HepG2 (cell line): Measurements from ENCODE around the gene NEGR1. TPM values are rescaled to one million over a fixed set of nuclear protein-coding genes. Genes with fewer than 3 reads are reported as not detected.

ENCODE experiments used
- ATAC-seq: fragments of 200-7000 bp; cut with Tn5 transposase; 3 replicates; pipeline ENCODE4 v1.9.1; 2020; ENCODE audit warnings: mild to moderate bottlenecking, moderate library complexity
- BruUV-seq: library from RNA; stranded (reverse); fragments of 400-500 nt; replicated peaks from 2 replicates; lab custom pipeline; 2021; lab: Mats Ljungman, UMichigan
- CTCF ChIA-PET: fragments of 300-600 bp; formaldehyde crosslinking; extraction: SDS; loops from one replicate; lab custom pipeline; 2021; ENCODE audit warnings: low total read pairs, inconsistent platforms, low intra/inter-chr PET ratio; lab: Yijun Ruan, JAX
- POLR2A ChIA-PET: fragments of 350-600 bp; sonication (Branson Sonifier 250); formaldehyde crosslinking; loops from one replicate; lab custom pipeline; 2020; ENCODE audit warnings: antibody characterized with exemption, inconsistent platforms; lab: Yijun Ruan, JAX
- DNase-seq: peaks from one replicate; pipeline ENCODE4 v3.0.0-alpha.2; 2015; ENCODE audit warnings: low spot score
- FAIRE-seq: peaks from 3 replicates; lab custom pipeline; 2011; peaks lifted over from hg19 to GRCh38; lab: Jason Lieb, UNC
- H2AFZ ChIP-seq: one replicate; pipeline ENCODE4 v1.6.1; 2011; ENCODE audit warnings: low read length, inconsistent platforms
- H3K27ac ChIP-seq: fragments of 300-600 bp; 3 replicates; pipeline ENCODE4 v1.8.0; 2011; ENCODE audit warnings: mixed run types, mild to moderate bottlenecking, mixed read lengths, low read length, inconsistent platforms; ENCODE audit not compliant: insufficient read depth; ENCODE audit errors: extremely low read length
- H3K27me3 ChIP-seq, 2 experiments: fragments of 200-600 bp in 1 of 2; 2 replicates in 1 of 2; 3 replicates in 1 of 2; pipeline versions ENCODE4 v1.6.0 to v1.8.0; 2011; ENCODE audit warnings: low read length in 2 of 2, mild to moderate bottlenecking in 2 of 2, moderate library complexity in 2 of 2, inconsistent platforms in 1 of 2; ENCODE audit not compliant: insufficient read depth in 2 of 2, control insufficient read depth in 1 of 2
- H3K36me3 ChIP-seq, 2 experiments: fragments of 200-600 bp in 1 of 2; replicated peaks in 1 of 2; 2 replicates in 1 of 2; 3 replicates in 1 of 2; pipeline versions ENCODE4 v1.5.1 to v1.8.0; 2011; ENCODE audit warnings: low read length in 2 of 2, inconsistent platforms in 1 of 2; ENCODE audit not compliant: insufficient read depth in 2 of 2, control insufficient read depth in 1 of 2
- H3K4me1 ChIP-seq: 2 replicates; pipeline ENCODE4 v1.5.1; 2012; ENCODE audit warnings: low read length, inconsistent platforms; ENCODE audit not compliant: insufficient read depth
- H3K4me2 ChIP-seq: 2 replicates; pipeline ENCODE4 v1.6.0; 2011; ENCODE audit warnings: low read depth, low read length, inconsistent platforms
- H3K4me3 ChIP-seq, 3 experiments: fragments of 200-600 bp in 1 of 3; sonication (generic), shearing (Covaris generic) in 1 of 3; replicated peaks in 1 of 3; 2 replicates each; pipeline ENCODE4 v1.5.1; 2011 to 2016; ENCODE audit warnings: low read length in 3 of 3, inconsistent platforms in 2 of 3, low read depth in 2 of 3, mild to moderate bottlenecking in 2 of 3, control low read depth in 1 of 3, mixed read lengths in 1 of 3; ENCODE audit not compliant: insufficient read depth in 1 of 3
- H3K79me2 ChIP-seq: one replicate; pipeline ENCODE4 v1.6.1; 2011; ENCODE audit warnings: low read length, inconsistent platforms; ENCODE audit not compliant: insufficient read depth
- H3K9ac ChIP-seq: 2 replicates; pipeline ENCODE4 v1.6.0; 2011; ENCODE audit warnings: mild to moderate bottlenecking, low read depth, low read length, inconsistent platforms; ENCODE audit not compliant: insufficient read depth
- H3K9me3 ChIP-seq: 2 replicates; pipeline ENCODE4 v1.5.1; 2012; ENCODE audit warnings: mild to moderate bottlenecking, low read length
- H4K20me1 ChIP-seq: 2 replicates; pipeline ENCODE4 v1.6.0; 2011; ENCODE audit warnings: inconsistent platforms, mild to moderate bottlenecking, low read length, moderate library complexity; ENCODE audit not compliant: insufficient read depth
- FOXA1 ChIP-seq, 2 experiments: fragments of 450-650 bp in 1 of 2; sonication (generic) in 1 of 2; formaldehyde crosslinking in 1 of 2; IDR thresholded peaks; 2 replicates each; pipeline versions ENCODE4 v1.4.0 to v1.6.1; 2016 to 2020; ENCODE audit warnings: missing genetic modification reagents in 1 of 2
- PBX2 ChIP-seq: IDR thresholded peaks from 2 replicates; pipeline ENCODE4 v1.6.1; 2016; ENCODE audit warnings: control low read depth
- TP53 ChIP-seq: sonication (generic); formaldehyde crosslinking; conservative IDR thresholded peaks from 2 replicates; pipeline ENCODE4 v1.4.0; 2020; ENCODE audit warnings: missing genetic modification reagents
- ZBTB33 ChIP-seq: sonication (generic); formaldehyde crosslinking; IDR thresholded peaks from 2 replicates; pipeline ENCODE4 v1.4.0; 2020; ENCODE audit warnings: missing genetic modification reagents
- ZFY ChIP-seq: sonication (generic); formaldehyde crosslinking; IDR thresholded peaks from 2 replicates; pipeline ENCODE4 v1.4.0; 2020; ENCODE audit warnings: missing genetic modification reagents
- ZNF253 ChIP-seq: sonication (generic); formaldehyde crosslinking; IDR thresholded peaks from 2 replicates; pipeline ENCODE4 v1.8.0; 2022; ENCODE audit warnings: mild to moderate bottlenecking, missing genetic modification reagents, borderline replicate concordance
- WGBS: methylation state at CpG from one replicate; pipeline ENCODE4 v1.1.6; 2017; ENCODE audit warnings: low lambda C conversion rate; 5-methylcytosine and 5-hydroxymethylcytosine counted together
- in situ Hi-C: cut with HindIII; loops from 2 replicates; pipeline ENCODE4 v1.10.0; 2017; ENCODE audit warnings: low pct_unique_long_range_greater_than_20kb; ENCODE audit not compliant: extremely low pct_ligation_motif_present
- intact Hi-C: fragments of 100-400 bp; cut with micrococcal nuclease; formaldehyde crosslinking; loops from one replicate; pipeline ENCODE4 v1.10.0; 2022; ENCODE audit not compliant: unreplicated experiment
- polyA plus RNA-seq, 8 experiments: library from polyadenylated mRNA; depleted of rRNA in 3 of 8; stranded (reverse) in 7 of 8; unstranded in 1 of 8; fragments of >200 nt; fragmentation: Illumina TruSeq in 4 of 8; extraction: Trizol in 4 of 8; gene quantifications; 2 replicates each; pipeline versions ENCODE4 v1.2.1 to v1.2.3, GENCODE V29; 2011 to 2016; ENCODE audit warnings: low read depth in 4 of 8, missing spikeins in 1 of 8, mixed read lengths in 1 of 8; ENCODE audit not compliant: insufficient read depth in 1 of 8
- total RNA-seq, 5 experiments: library from RNA; depleted of rRNA; stranded (reverse); fragments of >200 nt; fragmentation: Illumina TruSeq; extraction: Trizol; gene quantifications; 2 replicates each; pipeline ENCODE4 v1.2.3, GENCODE V29; 2016; ENCODE audit warnings: low read depth in 1 of 5
- TF ChIP-seq, protein P1 (sequence below): IDR thresholded peaks from 2 replicates; pipeline ENCODE4 v1.6.1; 2016; ENCODE audit warnings: mild to moderate bottlenecking

Gene NEGR1
- total and polyA plus RNA-seq, 2 of the 13 experiments (the other 11 are each of a cell fraction or from before 2014, with no cell fraction given): not detected

GRCh38 chr1:72003092-72003491, 279.2 kb downstream of the NEGR1 start (continued):
- TF ChIP-seq, protein P1, sequence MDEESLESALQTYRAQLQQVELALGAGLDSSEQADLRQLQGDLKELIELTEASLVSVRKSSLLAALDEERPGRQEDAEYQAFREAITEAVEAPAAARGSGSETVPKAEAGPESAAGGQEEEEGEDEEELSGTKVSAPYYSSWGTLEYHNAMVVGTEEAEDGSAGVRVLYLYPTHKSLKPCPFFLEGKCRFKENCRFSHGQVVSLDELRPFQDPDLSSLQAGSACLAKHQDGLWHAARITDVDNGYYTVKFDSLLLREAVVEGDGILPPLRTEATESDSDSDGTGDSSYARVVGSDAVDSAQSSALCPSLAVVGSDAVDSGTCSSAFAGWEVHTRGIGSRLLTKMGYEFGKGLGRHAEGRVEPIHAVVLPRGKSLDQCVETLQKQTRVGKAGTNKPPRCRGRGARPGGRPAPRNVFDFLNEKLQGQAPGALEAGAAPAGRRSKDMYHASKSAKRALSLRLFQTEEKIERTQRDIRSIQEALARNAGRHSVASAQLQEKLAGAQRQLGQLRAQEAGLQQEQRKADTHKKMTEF (CRISPR knock-in tag): no peak
- TF ChIP-seq FOXA1 (IDR thresholded peaks at IDR 0.05) (no peak), FOXA1 (CRISPR knock-in tag; IDR thresholded peaks at IDR 0.05) (peak; percentile 56; the same call in 1 of the 2 replicates), ZBTB33 (no peak)
- TF ChIP-seq, all 625 proteins: peak for 1

- FAIRE-seq (no peak), ATAC-seq (no peak), DNase-seq (no peak)
- intact Hi-C loops: no loop called here
- Histone ChIP-seq H3K27ac (no peak overlapping the region), H3K9ac (no peak overlapping the region), H4K20me1 (no peaks in the 10 kb centered on the region), H2AFZ (no peak overlapping the region), H3K4me1 (no peaks in the 10 kb centered on the region), H3K36me3 (no peaks in the 10 kb centered on the region), H3K9me3 (peaks cover 8% of the 10 kb centered on the region; the same call in 1 of the 2 replicates), H3K4me2 (no peak overlapping the region), H3K79me2 (no peaks in the 10 kb centered on the region), H3K4me3 (no peak overlapping the region), H3K27me3 (no peaks in the 10 kb centered on the region)
- 66% methylated on average over 4 of the region's 4 CpGs for WGBS
- TF ChIP-seq TP53 (CRISPR knock-in tag) (peak; percentile 95), PBX2 (CRISPR knock-in tag) (no peak), ZNF253 (CRISPR knock-in tag) (no peak), ZFY (no peak)
- ChIA-PET POLR2A (no interaction called here), CTCF (no interaction called here)
- in situ Hi-C loops: no loop called here
- BruUV-seq: no TSS peak
Measured at GRCh38 chr1:72000809-72001208, 281.5 kb downstream of the NEGR1 start.
